ENCODE measurements around the gene ZNF610. TPM values are rescaled to one million over a fixed set of nuclear protein-coding genes. Genes with fewer than 3 reads are reported as not detected.

The ZNF610 gene
- total RNA-seq, 1 experiment from 2014 or later = 4.4 TPM

GRCh38 chr19:52296773-52297600 lies 39.1 kb upstream of the ZNF610 start, which contains the start of gene ZNF480 (continued):
- TF ChIP-seq ZBTB21 (CRISPR knock-in tag; IDR thresholded peaks at IDR 0.05; ENCODE audit: borderline replicate concordance) (no peak), NR1H2 (CRISPR knock-in tag; IDR thresholded peaks at IDR 0.05) (no peak), ELF4 (CRISPR knock-in tag; IDR thresholded peaks at IDR 0.05; ENCODE audit: low read depth) (no peak), ZNF263 (CRISPR knock-in tag; IDR thresholded peaks at IDR 0.05; ENCODE audit: low read depth) (no peak), KAT7 (CRISPR knock-in tag; IDR thresholded peaks at IDR 0.05; ENCODE audit: borderline replicate concordance) (no peak), TEAD1 (CRISPR knock-in tag; IDR thresholded peaks at IDR 0.05) (no peak), SMAD4 (CRISPR knock-in tag; IDR thresholded peaks at IDR 0.05) (no peak), RELA (CRISPR knock-in tag; IDR thresholded peaks at IDR 0.05; ENCODE audit: borderline replicate concordance) (no peak), NR2C2 (CRISPR knock-in tag; IDR thresholded peaks at IDR 0.05) (no peak), IRF2 (CRISPR knock-in tag; IDR thresholded peaks at IDR 0.05; ENCODE audit: borderline replicate concordance, low read depth) (no peak), SMAD3 (CRISPR knock-in tag; IDR thresholded peaks at IDR 0.05; ENCODE audit: borderline replicate concordance) (0 out of 2 replicates have a peak, but pooled peaks have one; percentile 32), ESRRA (CRISPR knock-in tag; IDR thresholded peaks at IDR 0.05; ENCODE audit: borderline replicate concordance) (no peak), ZNF121 (CRISPR knock-in tag; IDR thresholded peaks at IDR 0.05) (no peak), ZNF532 (CRISPR knock-in tag; IDR thresholded peaks at IDR 0.05; ENCODE audit: borderline replicate concordance) (no peak), OVOL2 (CRISPR knock-in tag; IDR thresholded peaks at IDR 0.05; ENCODE audit: borderline replicate concordance) (no peak), ZNF671 (CRISPR knock-in tag; IDR thresholded peaks at IDR 0.05) (no peak), AR (CRISPR knock-in tag; IDR thresholded peaks at IDR 0.05) (no peak), GTF2I (CRISPR knock-in tag; conservative IDR thresholded peaks at IDR 0.05) (no peak), SP1 (CRISPR knock-in tag; conservative IDR thresholded peaks at IDR 0.05) (peak; percentile 50; the same call in 1 of the 2 replicates), ZNF396 (CRISPR knock-in tag; IDR thresholded peaks at IDR 0.05; ENCODE audit: borderline replicate concordance) (no peak), GABPB1 (CRISPR knock-in tag; IDR thresholded peaks at IDR 0.05) (no peak), CREM (CRISPR knock-in tag; IDR thresholded peaks at IDR 0.05) (no peak)
- TF ChIP-seq, protein P1, sequence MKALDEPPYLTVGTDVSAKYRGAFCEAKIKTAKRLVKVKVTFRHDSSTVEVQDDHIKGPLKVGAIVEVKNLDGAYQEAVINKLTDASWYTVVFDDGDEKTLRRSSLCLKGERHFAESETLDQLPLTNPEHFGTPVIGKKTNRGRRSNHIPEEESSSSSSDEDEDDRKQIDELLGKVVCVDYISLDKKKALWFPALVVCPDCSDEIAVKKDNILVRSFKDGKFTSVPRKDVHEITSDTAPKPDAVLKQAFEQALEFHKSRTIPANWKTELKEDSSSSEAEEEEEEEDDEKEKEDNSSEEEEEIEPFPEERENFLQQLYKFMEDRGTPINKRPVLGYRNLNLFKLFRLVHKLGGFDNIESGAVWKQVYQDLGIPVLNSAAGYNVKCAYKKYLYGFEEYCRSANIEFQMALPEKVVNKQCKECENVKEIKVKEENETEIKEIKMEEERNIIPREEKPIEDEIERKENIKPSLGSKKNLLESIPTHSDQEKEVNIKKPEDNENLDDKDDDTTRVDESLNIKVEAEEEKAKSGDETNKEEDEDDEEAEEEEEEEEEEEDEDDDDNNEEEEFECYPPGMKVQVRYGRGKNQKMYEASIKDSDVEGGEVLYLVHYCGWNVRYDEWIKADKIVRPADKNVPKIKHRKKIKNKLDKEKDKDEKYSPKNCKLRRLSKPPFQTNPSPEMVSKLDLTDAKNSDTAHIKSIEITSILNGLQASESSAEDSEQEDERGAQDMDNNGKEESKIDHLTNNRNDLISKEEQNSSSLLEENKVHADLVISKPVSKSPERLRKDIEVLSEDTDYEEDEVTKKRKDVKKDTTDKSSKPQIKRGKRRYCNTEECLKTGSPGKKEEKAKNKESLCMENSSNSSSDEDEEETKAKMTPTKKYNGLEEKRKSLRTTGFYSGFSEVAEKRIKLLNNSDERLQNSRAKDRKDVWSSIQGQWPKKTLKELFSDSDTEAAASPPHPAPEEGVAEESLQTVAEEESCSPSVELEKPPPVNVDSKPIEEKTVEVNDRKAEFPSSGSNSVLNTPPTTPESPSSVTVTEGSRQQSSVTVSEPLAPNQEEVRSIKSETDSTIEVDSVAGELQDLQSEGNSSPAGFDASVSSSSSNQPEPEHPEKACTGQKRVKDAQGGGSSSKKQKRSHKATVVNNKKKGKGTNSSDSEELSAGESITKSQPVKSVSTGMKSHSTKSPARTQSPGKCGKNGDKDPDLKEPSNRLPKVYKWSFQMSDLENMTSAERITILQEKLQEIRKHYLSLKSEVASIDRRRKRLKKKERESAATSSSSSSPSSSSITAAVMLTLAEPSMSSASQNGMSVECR (CRISPR knock-in tag; IDR thresholded peaks at IDR 0.05; ENCODE audit: borderline replicate concordance) = no peak
- TF ChIP-seq, protein P2, sequence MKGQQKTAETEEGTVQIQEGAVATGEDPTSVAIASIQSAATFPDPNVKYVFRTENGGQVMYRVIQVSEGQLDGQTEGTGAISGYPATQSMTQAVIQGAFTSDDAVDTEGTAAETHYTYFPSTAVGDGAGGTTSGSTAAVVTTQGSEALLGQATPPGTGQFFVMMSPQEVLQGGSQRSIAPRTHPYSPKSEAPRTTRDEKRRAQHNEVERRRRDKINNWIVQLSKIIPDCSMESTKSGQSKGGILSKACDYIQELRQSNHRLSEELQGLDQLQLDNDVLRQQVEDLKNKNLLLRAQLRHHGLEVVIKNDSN (CRISPR knock-in tag; IDR thresholded peaks at IDR 0.05) = no peak
- TF ChIP-seq, protein P3, sequence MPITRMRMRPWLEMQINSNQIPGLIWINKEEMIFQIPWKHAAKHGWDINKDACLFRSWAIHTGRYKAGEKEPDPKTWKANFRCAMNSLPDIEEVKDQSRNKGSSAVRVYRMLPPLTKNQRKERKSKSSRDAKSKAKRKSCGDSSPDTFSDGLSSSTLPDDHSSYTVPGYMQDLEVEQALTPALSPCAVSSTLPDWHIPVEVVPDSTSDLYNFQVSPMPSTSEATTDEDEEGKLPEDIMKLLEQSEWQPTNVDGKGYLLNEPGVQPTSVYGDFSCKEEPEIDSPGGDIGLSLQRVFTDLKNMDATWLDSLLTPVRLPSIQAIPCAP (CRISPR knock-in tag; IDR thresholded peaks at IDR 0.05) = no peak
- TF ChIP-seq, protein P4, sequence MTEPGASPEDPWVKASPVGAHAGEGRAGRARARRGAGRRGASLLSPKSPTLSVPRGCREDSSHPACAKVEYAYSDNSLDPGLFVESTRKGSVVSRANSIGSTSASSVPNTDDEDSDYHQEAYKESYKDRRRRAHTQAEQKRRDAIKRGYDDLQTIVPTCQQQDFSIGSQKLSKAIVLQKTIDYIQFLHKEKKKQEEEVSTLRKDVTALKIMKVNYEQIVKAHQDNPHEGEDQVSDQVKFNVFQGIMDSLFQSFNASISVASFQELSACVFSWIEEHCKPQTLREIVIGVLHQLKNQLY (CRISPR knock-in tag; IDR thresholded peaks at IDR 0.05) = no peak

Measured in WTC11 (cell line).